HL-60/S4 treated with retinoic acid at 250 ng/mL for 4 days and 3 days (cell line): ENCODE results near the gene TEX22.

Experiments
- in situ Hi-C: fragments of 300-500 bp; cut with MboI; formaldehyde crosslinking; loops from 2 replicates; pipeline ENCODE4 v1.7.0; 2022; ENCODE audit warnings: low sequenced_read_pairs

TEX22 gene

GRCh38 chr14:105398044-105398725, at the start of gene TEX22:
Gene TEX22 (plus strand): TSS chr14:105398538. CDS start chr14:105399341, 803 bp downstream.
- in situ Hi-C loops, result no loop called here

- in situ Hi-C loops, result no loop called here
Measured at GRCh38 chr14:105348945-105349699, 49.2 kb upstream of the TEX22 start.

- in situ Hi-C loops, result loop anchor here (25.0 kb wide), 1 partner anchor 137 kb away; the partner anchor contains the start of genes CRIP1 and TEDC1
Measured at GRCh38 chr14:105349992-105350391, 48.3 kb upstream of the TEX22 start.

GRCh38 chr14:105350450-105351244, 47.7 kb upstream of the TEX22 start:
- in situ Hi-C loops, result loop anchor here (25.0 kb wide), 1 partner anchor 137 kb away; the partner anchor contains the start of genes CRIP1 and TEDC1

- in situ Hi-C loops, result loop anchor here (25.0 kb wide), 1 partner anchor 136 kb away; the partner anchor contains the start of genes CRIP1 and TEDC1
Measured at GRCh38 chr14:105351410-105351809, 46.9 kb upstream of the TEX22 start.

GRCh38 chr14:105351920-105352851, 46.2 kb upstream of the TEX22 start:
- in situ Hi-C loops, result loop anchor here (25.0 kb wide), 1 partner anchor 135 kb away; the partner anchor contains the start of genes CRIP1 and TEDC1

- in situ Hi-C loops, result loop anchor here (25.0 kb wide), 1 partner anchor 134 kb away; the partner anchor contains the start of genes CRIP1 and TEDC1
Measured at GRCh38 chr14:105353136-105353535, 45.2 kb upstream of the TEX22 start.

- in situ Hi-C loops, result loop anchor here (25.0 kb wide), 1 partner anchor 133 kb away; the partner anchor contains the start of genes CRIP1 and TEDC1
Measured at GRCh38 chr14:105354541-105354940, 43.8 kb upstream of the TEX22 start.

GRCh38 chr14:105355049-105355575, 43.2 kb upstream of the TEX22 start:
- in situ Hi-C loops, result loop anchor here (25.0 kb wide), 1 partner anchor 132 kb away; the partner anchor contains the start of genes CRIP1 and TEDC1

- in situ Hi-C loops, result loop anchor here (25.0 kb wide), 1 partner anchor 131 kb away; the partner anchor contains the start of genes CRIP1 and TEDC1
Measured at GRCh38 chr14:105355850-105356604, 42.3 kb upstream of the TEX22 start.

GRCh38 chr14:105356927-105357326, 41.4 kb upstream of the TEX22 start:
- in situ Hi-C loops, result loop anchor here (25.0 kb wide), 1 partner anchor 130 kb away; the partner anchor contains the start of genes CRIP1 and TEDC1

- in situ Hi-C loops, result loop anchor here (25.0 kb wide), 1 partner anchor 130 kb away; the partner anchor contains the start of genes CRIP1 and TEDC1
Measured at GRCh38 chr14:105357626-105358025, 40.7 kb upstream of the TEX22 start.

- in situ Hi-C loops, result loop anchor here (25.0 kb wide), 1 partner anchor 129 kb away; the partner anchor contains the start of genes CRIP1 and TEDC1
Measured at GRCh38 chr14:105358140-105358846, 40.0 kb upstream of the TEX22 start.

- in situ Hi-C loops, result loop anchor here (25.0 kb wide), 1 partner anchor 128 kb away; the partner anchor contains the start of genes CRIP1 and TEDC1
Measured at GRCh38 chr14:105358943-105359342, 39.4 kb upstream of the TEX22 start.

GRCh38 chr14:105361412-105361811, 36.9 kb upstream of the TEX22 start:
- in situ Hi-C loops, result loop anchor here (25.0 kb wide), 1 partner anchor 126 kb away; the partner anchor contains the start of genes CRIP1 and TEDC1

- in situ Hi-C loops, result loop anchor here (25.0 kb wide), 1 partner anchor 123 kb away; the partner anchor contains the start of genes CRIP1 and TEDC1
Measured at GRCh38 chr14:105363847-105364708, 34.3 kb upstream of the TEX22 start.
